HepG2 (cell line): Measurements from ENCODE around the gene PRKRIP1. TPM values are rescaled to one million over a fixed set of nuclear protein-coding genes. Genes with fewer than 3 reads are reported as not detected.

Experiments used
- HNRNPL ChIP-seq: fragments of 200-400 bp; formaldehyde crosslinking; IDR thresholded peaks from 2 replicates; pipeline ENCODE4 v1.6.1; 2017; ENCODE audit warnings: mild to moderate bottlenecking, low read depth, low read length
- MED8 ChIP-seq: sonication (generic); formaldehyde crosslinking; IDR thresholded peaks from 2 replicates; pipeline ENCODE4 v1.8.1; 2023; ENCODE audit warnings: mild to moderate bottlenecking, missing genetic modification reagents; ENCODE audit not compliant: insufficient replicate concordance
- THYN1 ChIP-seq: sonication (generic); formaldehyde crosslinking; IDR thresholded peaks from 2 replicates; pipeline ENCODE4 v1.8.1; 2023; ENCODE audit warnings: low read depth, mild to moderate bottlenecking, moderate library complexity, missing genetic modification reagents, borderline replicate concordance
- XRCC5 ChIP-seq: fragments of 200-400 bp; formaldehyde crosslinking; optimal IDR thresholded peaks from 2 replicates; pipeline ENCODE3; 2017; ENCODE audit warnings: mild to moderate bottlenecking, low read length
- ZKSCAN8 ChIP-seq: IDR thresholded peaks from 2 replicates; pipeline ENCODE4 v1.6.1; 2016; ENCODE audit warnings: borderline replicate concordance, missing genetic modification reagents, missing compliant biosample characterization
- ZNF232 ChIP-seq: sonication (generic); formaldehyde crosslinking; IDR thresholded peaks from 2 replicates; pipeline ENCODE4 v1.4.0; 2020; ENCODE audit warnings: missing genetic modification reagents, borderline replicate concordance
- polyA plus RNA-seq, 8 experiments: library from polyadenylated mRNA; depleted of rRNA in 3 of 8; stranded (reverse) in 7 of 8; unstranded in 1 of 8; fragments of >200 nt; fragmentation: Illumina TruSeq in 4 of 8; extraction: Trizol in 4 of 8; gene quantifications; 2 replicates each; pipeline versions ENCODE4 v1.2.1 to v1.2.3, GENCODE V29; 2011 to 2016; ENCODE audit warnings: low read depth in 4 of 8, missing spikeins in 1 of 8, mixed read lengths in 1 of 8; ENCODE audit not compliant: insufficient read depth in 1 of 8
- total RNA-seq, 5 experiments: library from RNA; depleted of rRNA; stranded (reverse); fragments of >200 nt; fragmentation: Illumina TruSeq; extraction: Trizol; gene quantifications; 2 replicates each; pipeline ENCODE4 v1.2.3, GENCODE V29; 2016; ENCODE audit warnings: low read depth in 1 of 5
- TF ChIP-seq, protein P1 (sequence below): sonication (generic); formaldehyde crosslinking; IDR thresholded peaks from 2 replicates; pipeline ENCODE4 v1.4.0; 2020; ENCODE audit warnings: mild to moderate bottlenecking, missing genetic modification reagents, borderline replicate concordance
- TF ChIP-seq, protein P2 (sequence below): sonication (generic); formaldehyde crosslinking; IDR thresholded peaks from 2 replicates; pipeline ENCODE4 v1.5.0; 2020; ENCODE audit warnings: missing genetic modification reagents
- TF ChIP-seq, protein P3 (sequence below): sonication (generic); formaldehyde crosslinking; IDR thresholded peaks from 2 replicates; pipeline ENCODE4 v1.4.0; 2020; ENCODE audit warnings: missing genetic modification reagents, borderline replicate concordance

The PRKRIP1 gene
- total and polyA plus RNA-seq, 2 of the 13 experiments (the other 11 are each of a cell fraction or from before 2014, with no cell fraction given) = 13.2 to 16.8 TPM

DNA sequence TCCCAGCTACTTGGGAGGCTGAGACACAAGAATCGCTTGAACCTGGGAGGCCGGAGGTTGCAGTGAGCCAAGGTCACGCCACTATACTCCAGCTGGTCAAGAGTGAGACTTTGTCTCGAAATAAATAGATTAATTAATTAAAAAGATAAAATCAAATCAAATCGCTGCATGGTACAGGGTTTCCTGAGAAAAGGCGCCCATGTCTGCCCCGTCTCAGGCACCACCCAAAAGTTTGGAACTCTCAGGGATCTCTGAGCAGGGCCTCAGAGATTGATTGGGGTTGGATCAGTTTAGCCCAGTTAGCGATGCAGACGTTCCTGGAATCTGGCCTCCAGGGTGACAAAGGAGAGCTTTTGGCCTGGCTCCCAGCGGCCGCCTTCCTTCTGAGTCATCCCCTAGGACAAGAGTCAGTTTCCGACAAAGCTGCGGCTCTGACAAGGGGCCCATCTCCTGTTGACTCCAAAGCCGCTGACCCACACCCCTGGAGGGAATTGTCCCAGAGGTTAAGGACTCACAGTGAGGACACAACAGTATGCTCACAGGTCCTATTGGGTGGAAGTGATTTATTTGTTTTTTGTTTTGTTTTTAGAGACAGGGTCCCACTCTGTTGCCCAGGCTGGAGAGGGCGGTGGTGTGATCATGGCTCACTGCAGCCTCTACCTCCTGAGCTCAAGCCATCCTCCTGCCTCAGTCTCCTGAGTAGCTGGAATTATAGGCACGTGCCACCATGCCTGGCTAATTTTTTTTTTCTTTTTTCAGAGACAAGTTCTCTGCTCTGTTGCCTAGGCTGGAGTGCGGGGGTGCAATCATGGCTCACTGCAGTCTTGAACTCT, 44.0 kb downstream of the PRKRIP1 start (continued):
- TF ChIP-seq, protein P1, sequence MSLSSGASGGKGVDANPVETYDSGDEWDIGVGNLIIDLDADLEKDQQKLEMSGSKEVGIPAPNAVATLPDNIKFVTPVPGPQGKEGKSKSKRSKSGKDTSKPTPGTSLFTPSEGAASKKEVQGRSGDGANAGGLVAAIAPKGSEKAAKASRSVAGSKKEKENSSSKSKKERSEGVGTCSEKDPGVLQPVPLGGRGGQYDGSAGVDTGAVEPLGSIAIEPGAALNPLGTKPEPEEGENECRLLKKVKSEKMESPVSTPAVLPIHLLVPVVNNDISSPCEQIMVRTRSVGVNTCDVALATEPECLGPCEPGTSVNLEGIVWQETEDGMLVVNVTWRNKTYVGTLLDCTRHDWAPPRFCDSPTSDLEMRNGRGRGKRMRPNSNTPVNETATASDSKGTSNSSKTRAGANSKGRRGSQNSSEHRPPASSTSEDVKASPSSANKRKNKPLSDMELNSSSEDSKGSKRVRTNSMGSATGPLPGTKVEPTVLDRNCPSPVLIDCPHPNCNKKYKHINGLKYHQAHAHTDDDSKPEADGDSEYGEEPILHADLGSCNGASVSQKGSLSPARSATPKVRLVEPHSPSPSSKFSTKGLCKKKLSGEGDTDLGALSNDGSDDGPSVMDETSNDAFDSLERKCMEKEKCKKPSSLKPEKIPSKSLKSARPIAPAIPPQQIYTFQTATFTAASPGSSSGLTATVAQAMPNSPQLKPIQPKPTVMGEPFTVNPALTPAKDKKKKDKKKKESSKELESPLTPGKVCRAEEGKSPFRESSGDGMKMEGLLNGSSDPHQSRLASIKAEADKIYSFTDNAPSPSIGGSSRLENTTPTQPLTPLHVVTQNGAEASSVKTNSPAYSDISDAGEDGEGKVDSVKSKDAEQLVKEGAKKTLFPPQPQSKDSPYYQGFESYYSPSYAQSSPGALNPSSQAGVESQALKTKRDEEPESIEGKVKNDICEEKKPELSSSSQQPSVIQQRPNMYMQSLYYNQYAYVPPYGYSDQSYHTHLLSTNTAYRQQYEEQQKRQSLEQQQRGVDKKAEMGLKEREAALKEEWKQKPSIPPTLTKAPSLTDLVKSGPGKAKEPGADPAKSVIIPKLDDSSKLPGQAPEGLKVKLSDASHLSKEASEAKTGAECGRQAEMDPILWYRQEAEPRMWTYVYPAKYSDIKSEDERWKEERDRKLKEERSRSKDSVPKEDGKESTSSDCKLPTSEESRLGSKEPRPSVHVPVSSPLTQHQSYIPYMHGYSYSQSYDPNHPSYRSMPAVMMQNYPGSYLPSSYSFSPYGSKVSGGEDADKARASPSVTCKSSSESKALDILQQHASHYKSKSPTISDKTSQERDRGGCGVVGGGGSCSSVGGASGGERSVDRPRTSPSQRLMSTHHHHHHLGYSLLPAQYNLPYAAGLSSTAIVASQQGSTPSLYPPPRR (CRISPR knock-in tag) = no peak
- TF ChIP-seq, protein P2, sequence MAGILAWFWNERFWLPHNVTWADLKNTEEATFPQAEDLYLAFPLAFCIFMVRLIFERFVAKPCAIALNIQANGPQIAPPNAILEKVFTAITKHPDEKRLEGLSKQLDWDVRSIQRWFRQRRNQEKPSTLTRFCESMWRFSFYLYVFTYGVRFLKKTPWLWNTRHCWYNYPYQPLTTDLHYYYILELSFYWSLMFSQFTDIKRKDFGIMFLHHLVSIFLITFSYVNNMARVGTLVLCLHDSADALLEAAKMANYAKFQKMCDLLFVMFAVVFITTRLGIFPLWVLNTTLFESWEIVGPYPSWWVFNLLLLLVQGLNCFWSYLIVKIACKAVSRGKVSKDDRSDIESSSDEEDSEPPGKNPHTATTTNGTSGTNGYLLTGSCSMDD (CRISPR knock-in tag) = no peak
- TF ChIP-seq ZKSCAN8 (CRISPR knock-in tag) (no peak), THYN1 (CRISPR knock-in tag) (no peak), HNRNPL (no peak), MED8 (CRISPR knock-in tag) (no peak), XRCC5 (no peak), ZNF232 (CRISPR knock-in tag) (no peak)
- TF ChIP-seq, protein P3, sequence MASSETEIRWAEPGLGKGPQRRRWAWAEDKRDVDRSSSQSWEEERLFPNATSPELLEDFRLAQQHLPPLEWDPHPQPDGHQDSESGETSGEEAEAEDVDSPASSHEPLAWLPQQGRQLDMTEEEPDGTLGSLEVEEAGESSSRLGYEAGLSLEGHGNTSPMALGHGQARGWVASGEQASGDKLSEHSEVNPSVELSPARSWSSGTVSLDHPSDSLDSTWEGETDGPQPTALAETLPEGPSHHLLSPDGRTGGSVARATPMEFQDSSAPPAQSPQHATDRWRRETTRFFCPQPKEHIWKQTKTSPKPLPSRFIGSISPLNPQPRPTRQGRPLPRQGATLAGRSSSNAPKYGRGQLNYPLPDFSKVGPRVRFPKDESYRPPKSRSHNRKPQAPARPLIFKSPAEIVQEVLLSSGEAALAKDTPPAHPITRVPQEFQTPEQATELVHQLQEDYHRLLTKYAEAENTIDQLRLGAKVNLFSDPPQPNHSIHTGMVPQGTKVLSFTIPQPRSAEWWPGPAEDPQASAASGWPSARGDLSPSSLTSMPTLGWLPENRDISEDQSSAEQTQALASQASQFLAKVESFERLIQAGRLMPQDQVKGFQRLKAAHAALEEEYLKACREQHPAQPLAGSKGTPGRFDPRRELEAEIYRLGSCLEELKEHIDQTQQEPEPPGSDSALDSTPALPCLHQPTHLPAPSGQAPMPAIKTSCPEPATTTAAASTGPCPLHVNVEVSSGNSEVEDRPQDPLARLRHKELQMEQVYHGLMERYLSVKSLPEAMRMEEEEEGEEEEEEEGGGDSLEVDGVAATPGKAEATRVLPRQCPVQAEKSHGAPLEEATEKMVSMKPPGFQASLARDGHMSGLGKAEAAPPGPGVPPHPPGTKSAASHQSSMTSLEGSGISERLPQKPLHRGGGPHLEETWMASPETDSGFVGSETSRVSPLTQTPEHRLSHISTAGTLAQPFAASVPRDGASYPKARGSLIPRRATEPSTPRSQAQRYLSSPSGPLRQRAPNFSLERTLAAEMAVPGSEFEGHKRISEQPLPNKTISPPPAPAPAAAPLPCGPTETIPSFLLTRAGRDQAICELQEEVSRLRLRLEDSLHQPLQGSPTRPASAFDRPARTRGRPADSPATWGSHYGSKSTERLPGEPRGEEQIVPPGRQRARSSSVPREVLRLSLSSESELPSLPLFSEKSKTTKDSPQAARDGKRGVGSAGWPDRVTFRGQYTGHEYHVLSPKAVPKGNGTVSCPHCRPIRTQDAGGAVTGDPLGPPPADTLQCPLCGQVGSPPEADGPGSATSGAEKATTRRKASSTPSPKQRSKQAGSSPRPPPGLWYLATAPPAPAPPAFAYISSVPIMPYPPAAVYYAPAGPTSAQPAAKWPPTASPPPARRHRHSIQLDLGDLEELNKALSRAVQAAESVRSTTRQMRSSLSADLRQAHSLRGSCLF (CRISPR knock-in tag) = no peak
